Uterus (tissue), 4 donors: Measurements from ENCODE around the gene BCAN. TPM values are rescaled to one million over a fixed set of nuclear protein-coding genes. Genes with fewer than 3 reads are reported as not detected.

ENCODE experiments used
- DNase-seq, 2 donors: peaks; one replicate each; pipeline ENCODE4 v3.0.0-alpha.2; 2019 to 2020
- H3K27ac ChIP-seq, 2 donors: fragments of 200-600 bp; sonication (generic); 1 replicate in 1 of 2; 2 replicates in 1 of 2; pipeline ENCODE4 v1.5.1; 2016 to 2018
- H3K27me3 ChIP-seq, 2 donors: fragments of 200-600 bp; sonication (generic); one replicate each; pipeline ENCODE4 v1.5.1; 2018 to 2019; ENCODE audit warnings: control low read depth in 1 of 2
- H3K36me3 ChIP-seq, 2 donors: fragments of 200-600 bp; sonication (generic); one replicate each; pipeline ENCODE4 v1.5.1; 2019; ENCODE audit warnings: control low read depth in 1 of 2
- H3K4me1 ChIP-seq, 2 donors: fragments of 200-600 bp; sonication (generic); one replicate each; pipeline ENCODE4 v1.5.1; 2018 to 2019; ENCODE audit warnings: control low read depth in 1 of 2
- H3K4me3 ChIP-seq, 2 donors: fragments of 200-600 bp; sonication (generic); 1 replicate in 1 of 2; 2 replicates in 1 of 2; pipeline ENCODE4 v1.5.1; 2018 to 2019; ENCODE audit warnings: mild to moderate bottlenecking in 1 of 2
- H3K9me3 ChIP-seq, 2 donors: fragments of 200-600 bp; sonication (generic); one replicate each; pipeline ENCODE4 v1.5.1; 2019; ENCODE audit warnings: control low read depth in 1 of 2
- CTCF ChIP-seq, 4 experiments: fragments of 200-600 bp in 2 of 4; fragments of 450-650 bp in 2 of 4; sonication (generic) in 2 of 4; IDR thresholded peaks; one replicate each; pipeline ENCODE4 v1.5.1; 2016 to 2019; ENCODE audit warnings: antibody characterized with exemption in 4 of 4, mild to moderate bottlenecking in 2 of 4, moderate library complexity in 1 of 4
- POLR2A ChIP-seq, 2 donors: fragments of 450-650 bp; IDR thresholded peaks; one replicate each; pipeline ENCODE4 v1.6.1; 2016; ENCODE audit warnings: antibody characterized with exemption in 2 of 2, mild to moderate bottlenecking in 1 of 2, moderate library complexity in 1 of 2
- intact Hi-C: fragments of 100-400 bp; cut with DNase I; formaldehyde crosslinking; loops from one replicate; pipeline ENCODE4 v1.15.1; 2023; ENCODE audit warnings: low total_unique reads
- total RNA-seq, 4 donors: library from RNA; depleted of rRNA in 3 of 4; stranded (reverse); fragments of >200 nt in 3 of 4; gene quantifications; one replicate each; pipeline versions ENCODE4 v1.1.0 to v1.2.4, GENCODE V29; 2014 to 2023
- donor health status: DM: yes; HTN: yes; CAD: no.

The BCAN gene
- total RNA-seq, 4 donors from 2014 or later: 2.3 to 3.0 (median 2.8) TPM; not detected in 1

GRCh38 chr1:156668801-156669637 is 27.1 kb downstream of the BCAN start:
- no peak overlapping the region for H3K4me3 ChIP-seq
- no peaks in the 10 kb centered on the region for H3K27me3 ChIP-seq
- H3K9me3 ChIP-seq: no peaks in the 10 kb centered on the region
- H3K4me1 ChIP-seq: peaks cover 9 to 30% of the 10 kb centered on the region in 2 donors
- peak overlapping the region; percentile 87 to 89 for H3K27ac ChIP-seq
- no peak for DNase-seq
- H3K36me3 ChIP-seq: no peaks in the 10 kb centered on the region
- no peak for TF ChIP-seq POLR2A (IDR thresholded peaks at IDR 0.05)
- intact Hi-C loops: no loop called here

- no peak for DNase-seq
- H3K36me3 ChIP-seq: no peaks in the 10 kb centered on the region
- H3K27ac ChIP-seq: peak overlapping the region; percentile 87 to 89
- H3K4me1 ChIP-seq: peaks cover 9 to 23% of the 10 kb centered on the region in 2 donors
- no peaks in the 10 kb centered on the region for H3K27me3 ChIP-seq
- intact Hi-C loops: loop anchor here (10.0 kb wide), 1 partner anchor 55 kb away; the partner anchor contains the start of genes ISG20L2 and METTL25B
- H3K9me3 ChIP-seq: no peaks in the 10 kb centered on the region
- no peak for TF ChIP-seq CTCF (IDR thresholded peaks at IDR 0.05)
- no peak for TF ChIP-seq POLR2A (IDR thresholded peaks at IDR 0.05)
- H3K4me3 ChIP-seq: no peak overlapping the region
Observed at GRCh38 chr1:156669794-156670193, 27.9 kb downstream of the BCAN start.

GRCh38 chr1:156670359-156670758 is 28.4 kb downstream of the BCAN start:
- TF ChIP-seq CTCF (IDR thresholded peaks at IDR 0.05) (no peak), POLR2A (IDR thresholded peaks at IDR 0.05) (no peak)
- intact Hi-C loops: loop anchor here (10.0 kb wide), 1 partner anchor 54 kb away; the partner anchor contains the start of genes ISG20L2 and METTL25B
- Histone ChIP-seq H3K27me3 (no peaks in the 10 kb centered on the region), H3K9me3 (no peaks in the 10 kb centered on the region), H3K36me3 (no peaks in the 10 kb centered on the region), H3K4me1 (peaks cover 9 to 17% of the 10 kb centered on the region in 2 donors), H3K4me3 (no peak overlapping the region), H3K27ac (peak overlapping the region; percentile 87 to 89)
- DNase-seq: no peak

- DNase-seq: no peak
- Histone ChIP-seq H3K9me3 (no peaks in the 10 kb centered on the region), H3K27me3 (no peaks in the 10 kb centered on the region), H3K4me3 (no peak overlapping the region), H3K4me1 (peaks cover 9 to 13% of the 10 kb centered on the region in 2 donors), H3K27ac (peak overlapping the region; percentile 87 to 89), H3K36me3 (no peaks in the 10 kb centered on the region)
- intact Hi-C loops: loop anchor here (10.0 kb wide), 1 partner anchor 54 kb away; the partner anchor contains the start of genes ISG20L2 and METTL25B
- no peak for TF ChIP-seq POLR2A (IDR thresholded peaks at IDR 0.05)
- no peak for TF ChIP-seq CTCF (IDR thresholded peaks at IDR 0.05)
Observed at GRCh38 chr1:156670791-156671190, 28.9 kb downstream of the BCAN start.

- TF ChIP-seq POLR2A (IDR thresholded peaks at IDR 0.05) (no peak), CTCF (IDR thresholded peaks at IDR 0.05) (no peak)
- intact Hi-C loops: loop anchor here (10.0 kb wide), 1 partner anchor 53 kb away; the partner anchor contains the start of genes ISG20L2 and METTL25B
- Histone ChIP-seq H3K4me1 (peaks cover 9 to 13% of the 10 kb centered on the region in 2 donors), H3K36me3 (no peaks in the 10 kb centered on the region), H3K27ac (no peak overlapping the region), H3K4me3 (no peak overlapping the region), H3K9me3 (no peaks in the 10 kb centered on the region), H3K27me3 (no peaks in the 10 kb centered on the region)
- DNase-seq: no peak
Observed at GRCh38 chr1:156671804-156672203, 29.9 kb downstream of the BCAN start.
